MG63 (cell line): ENCODE data around the gene SLC4A1. TPM values are rescaled to one million over a fixed set of nuclear protein-coding genes. Genes with fewer than 3 reads are reported as not detected.

Experiments used
- DNase-seq: peaks from one replicate; pipeline ENCODE4 v3.0.0-alpha.2; 2020
- H3K27me3 ChIP-seq: fragments of 250-450 bp; sonication (Bioruptor Pico); 2 replicates; pipeline ENCODE4 v1.5.1; 2020; ENCODE audit warnings: mild to moderate bottlenecking, moderate library complexity
- H3K36me3 ChIP-seq: fragments of 250-450 bp; sonication (Bioruptor Pico); 2 replicates; pipeline ENCODE4 v1.5.1; 2020; ENCODE audit warnings: mild to moderate bottlenecking, moderate library complexity
- H3K4me3 ChIP-seq: fragments of 250-450 bp; sonication (Bioruptor Pico); 2 replicates; pipeline ENCODE4 v1.5.1; 2020; ENCODE audit warnings: mild to moderate bottlenecking, moderate library complexity
- H3K9me3 ChIP-seq: fragments of 250-450 bp; sonication (Bioruptor Pico); 2 replicates; pipeline ENCODE4 v1.5.1; 2020; ENCODE audit warnings: mild to moderate bottlenecking, moderate library complexity
- total RNA-seq: library from RNA; depleted of rRNA; stranded (reverse); fragments of >200 nt; shearing (Covaris generic); gene quantifications from 2 replicates; pipeline ENCODE4 v1.2.3, GENCODE V29; 2014; ENCODE audit warnings: low replicate concordance

SLC4A1 gene
- total RNA-seq, 1 experiment from 2014 or later, result not detected

DNA sequence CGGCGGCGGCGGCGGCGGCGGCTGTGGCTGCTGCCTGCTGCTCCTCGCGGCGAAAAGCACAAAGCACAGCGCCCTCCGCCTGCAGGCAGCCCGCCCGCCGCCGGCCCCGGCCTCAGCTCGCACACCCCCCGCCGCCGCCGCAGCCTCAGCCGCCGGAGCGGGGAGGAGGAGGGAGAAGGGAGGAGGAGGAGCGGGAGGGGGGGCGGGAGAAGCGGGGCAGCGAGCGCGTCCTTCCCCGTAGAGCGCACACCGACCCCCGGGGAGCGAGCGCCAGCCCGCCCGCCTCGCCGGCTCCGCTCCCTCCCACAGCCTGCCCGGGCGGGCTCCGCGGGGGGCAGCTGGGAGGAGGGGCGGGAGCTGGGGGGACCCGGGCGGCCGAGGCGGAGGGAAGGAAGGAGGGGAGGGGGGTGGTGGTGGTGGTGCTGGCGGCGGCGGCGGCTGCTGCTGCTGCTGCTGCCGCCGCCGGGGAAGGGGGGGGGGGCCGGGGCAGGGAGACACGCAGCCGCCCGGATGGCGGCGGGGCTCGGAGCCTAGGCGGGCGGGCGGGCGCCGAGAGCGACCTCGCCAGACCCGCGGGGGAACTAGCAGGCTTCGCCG is 48.2 kb downstream of the SLC4A1 start, which contains the start of gene UBTF:
UBTF (minus strand) TSS at position 60 of the 597 bp plus-strand sequence. CDS start 1,446 bp downstream, outside the sequence.
- Histone ChIP-seq H3K4me3 (peak within 1 kb of the TSS; percentile 90), H3K27me3 (no peaks in the 10 kb centered on the region), H3K9me3 (no peaks in the 10 kb centered on the region), H3K36me3 (peaks cover 35% of the 10 kb centered on the region)
- DNase-seq, result peak; percentile 90

DNA sequence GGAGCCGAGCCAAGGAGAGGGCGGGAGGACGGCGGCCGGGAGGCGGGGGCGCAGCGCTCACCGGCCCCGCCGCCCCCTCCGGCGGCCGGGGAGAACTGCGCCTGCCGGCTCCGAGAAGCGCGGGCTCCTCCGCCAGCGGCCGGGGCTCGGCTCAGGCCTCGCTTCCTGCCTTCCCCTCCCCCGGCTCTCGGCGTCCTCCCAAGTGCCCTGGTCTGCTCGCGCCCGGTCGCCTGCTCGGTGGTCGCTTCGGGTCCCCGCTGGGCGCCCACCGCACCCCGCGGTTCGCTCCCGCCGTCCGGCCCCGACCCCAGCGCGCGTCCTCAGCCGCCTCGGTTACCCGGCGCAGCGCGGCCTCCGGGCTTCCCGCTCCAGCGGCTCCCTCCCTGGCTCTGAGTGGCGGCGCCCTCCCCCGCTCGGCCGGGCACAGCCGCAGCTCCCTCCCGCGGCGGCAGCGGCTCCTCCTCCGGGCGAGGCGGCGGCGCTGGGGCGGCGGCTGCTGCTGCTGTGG is 48.8 kb downstream of the SLC4A1 start:
- DNase-seq, result no peak
- H3K4me3 ChIP-seq, result peak overlapping the region; percentile 90
- H3K9me3 ChIP-seq, result no peaks in the 10 kb centered on the region
- no peaks in the 10 kb centered on the region for H3K27me3 ChIP-seq
- peaks cover 41% of the 10 kb centered on the region for H3K36me3 ChIP-seq

GRCh38 chr17:44218344-44219107 is 49.4 kb downstream of the SLC4A1 start:
- H3K4me3 ChIP-seq, result peak overlapping the region; percentile 90
- no peaks in the 10 kb centered on the region for H3K9me3 ChIP-seq
- H3K36me3 ChIP-seq, result peaks cover 47% of the 10 kb centered on the region
- peak; percentile 88 for DNase-seq
- no peaks in the 10 kb centered on the region for H3K27me3 ChIP-seq

- H3K9me3 ChIP-seq, result no peaks in the 10 kb centered on the region
- H3K4me3 ChIP-seq, result peak overlapping the region; percentile 90
- H3K27me3 ChIP-seq, result no peaks in the 10 kb centered on the region
- peaks cover 54% of the 10 kb centered on the region for H3K36me3 ChIP-seq
- no peak for DNase-seq
These were observed 50.1 kb downstream of the SLC4A1 start for GRCh38 chr17:44217738-44218343.

- Histone ChIP-seq H3K9me3 (no peaks in the 10 kb centered on the region), H3K4me3 (no peak overlapping the region), H3K27me3 (no peaks in the 10 kb centered on the region), H3K36me3 (peaks cover 61% of the 10 kb centered on the region)
- no peak for DNase-seq
These were observed 51.2 kb downstream of the SLC4A1 start for GRCh38 chr17:44216694-44217093.

DNA sequence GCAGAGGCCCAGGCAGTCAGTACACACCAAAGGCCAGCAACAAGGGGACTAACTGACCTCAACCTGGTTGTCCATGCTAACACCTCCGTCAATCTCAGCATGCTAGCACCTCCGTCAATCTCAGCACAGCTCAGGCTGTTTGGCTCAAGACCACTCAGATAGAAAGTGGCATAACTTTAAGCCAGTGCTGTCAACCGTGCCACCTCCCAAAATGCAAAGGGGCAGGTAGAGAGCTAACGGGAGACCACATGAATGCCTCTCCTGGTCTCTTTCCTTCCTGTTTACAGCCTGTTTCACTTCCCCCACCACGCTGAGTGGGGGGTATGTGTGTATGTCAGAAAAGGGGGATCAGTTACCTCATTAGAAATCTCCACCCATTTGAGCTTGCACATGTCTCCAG is 51.8 kb downstream of the SLC4A1 start:
- Histone ChIP-seq H3K27me3 (no peaks in the 10 kb centered on the region), H3K4me3 (no peak overlapping the region), H3K36me3 (peaks cover 66% of the 10 kb centered on the region), H3K9me3 (no peaks in the 10 kb centered on the region)
- no peak for DNase-seq

- Histone ChIP-seq H3K9me3 (no peaks in the 10 kb centered on the region), H3K4me3 (no peak overlapping the region), H3K27me3 (no peaks in the 10 kb centered on the region), H3K36me3 (peaks cover 75% of the 10 kb centered on the region)
- no peak for DNase-seq
These were observed 53.0 kb downstream of the SLC4A1 start for GRCh38 chr17:44214896-44215295.

- H3K4me3 ChIP-seq, result no peak overlapping the region
- peaks cover 82% of the 10 kb centered on the region for H3K36me3 ChIP-seq
- no peaks in the 10 kb centered on the region for H3K27me3 ChIP-seq
- DNase-seq, result no peak
- H3K9me3 ChIP-seq, result no peaks in the 10 kb centered on the region
These were observed 53.8 kb downstream of the SLC4A1 start for GRCh38 chr17:44214230-44214494.

- Histone ChIP-seq H3K36me3 (peaks cover 88% of the 10 kb centered on the region), H3K9me3 (no peaks in the 10 kb centered on the region), H3K27me3 (no peaks in the 10 kb centered on the region), H3K4me3 (no peak overlapping the region)
- no peak for DNase-seq
These were observed 54.3 kb downstream of the SLC4A1 start for GRCh38 chr17:44213403-44214229.

- no peaks in the 10 kb centered on the region for H3K9me3 ChIP-seq
- peaks cover 90% of the 10 kb centered on the region for H3K36me3 ChIP-seq
- H3K4me3 ChIP-seq, result no peak overlapping the region
- DNase-seq, result no peak
- no peaks in the 10 kb centered on the region for H3K27me3 ChIP-seq
These were observed 55.2 kb downstream of the SLC4A1 start for GRCh38 chr17:44212507-44213402.

DNA sequence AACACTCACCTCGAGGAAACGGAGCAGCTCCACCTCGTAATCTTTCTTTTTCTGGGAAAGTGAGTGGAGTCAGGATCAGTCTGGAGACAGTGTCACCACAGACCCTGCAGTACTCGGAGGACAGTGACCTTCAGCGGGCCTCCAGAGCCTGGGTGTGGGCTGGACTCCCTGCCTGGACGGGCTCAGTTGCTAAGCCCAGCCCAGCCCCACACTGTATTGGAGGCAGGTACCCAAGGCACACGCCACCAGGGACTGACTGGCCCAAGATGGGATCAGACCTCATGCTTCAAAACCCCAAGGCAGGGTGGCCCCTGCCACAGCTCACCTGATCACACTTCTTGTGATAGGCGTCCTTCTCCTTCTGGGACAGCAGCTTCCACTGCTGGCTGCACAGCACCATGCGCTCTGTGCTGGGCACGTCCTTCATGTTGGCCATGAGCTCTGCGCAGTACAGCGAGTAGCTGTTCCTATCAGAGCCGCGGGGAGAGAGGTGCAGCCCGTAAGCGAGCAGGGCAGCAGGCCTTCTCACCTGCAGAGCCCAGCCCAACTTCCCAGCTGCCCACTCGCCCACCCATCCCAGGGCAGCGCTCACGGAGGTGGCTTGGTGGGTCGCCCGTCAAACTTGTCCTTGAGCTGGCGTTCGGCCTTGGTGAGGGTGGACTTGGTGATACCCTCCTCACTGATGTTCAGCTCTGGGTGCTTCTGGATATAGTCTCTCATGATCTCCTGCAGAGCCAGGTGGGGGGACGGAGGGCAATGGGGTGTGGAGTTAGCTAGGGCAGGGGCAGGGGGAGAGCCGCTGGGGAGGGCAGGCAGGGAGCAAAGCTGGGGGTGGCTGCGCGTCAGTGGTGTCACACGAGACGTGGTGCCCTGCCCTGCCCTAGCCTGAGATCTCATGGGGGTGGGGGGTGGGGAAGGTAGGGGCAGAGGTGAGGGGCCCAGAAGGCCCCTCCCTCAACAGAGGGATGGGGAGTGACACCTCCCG is 56.4 kb downstream of the SLC4A1 start:
- DNase-seq, result no peak
- H3K4me3 ChIP-seq, result no peak overlapping the region
- H3K27me3 ChIP-seq, result no peaks in the 10 kb centered on the region
- peaks cover 88% of the 10 kb centered on the region for H3K36me3 ChIP-seq
- no peaks in the 10 kb centered on the region for H3K9me3 ChIP-seq

DNA sequence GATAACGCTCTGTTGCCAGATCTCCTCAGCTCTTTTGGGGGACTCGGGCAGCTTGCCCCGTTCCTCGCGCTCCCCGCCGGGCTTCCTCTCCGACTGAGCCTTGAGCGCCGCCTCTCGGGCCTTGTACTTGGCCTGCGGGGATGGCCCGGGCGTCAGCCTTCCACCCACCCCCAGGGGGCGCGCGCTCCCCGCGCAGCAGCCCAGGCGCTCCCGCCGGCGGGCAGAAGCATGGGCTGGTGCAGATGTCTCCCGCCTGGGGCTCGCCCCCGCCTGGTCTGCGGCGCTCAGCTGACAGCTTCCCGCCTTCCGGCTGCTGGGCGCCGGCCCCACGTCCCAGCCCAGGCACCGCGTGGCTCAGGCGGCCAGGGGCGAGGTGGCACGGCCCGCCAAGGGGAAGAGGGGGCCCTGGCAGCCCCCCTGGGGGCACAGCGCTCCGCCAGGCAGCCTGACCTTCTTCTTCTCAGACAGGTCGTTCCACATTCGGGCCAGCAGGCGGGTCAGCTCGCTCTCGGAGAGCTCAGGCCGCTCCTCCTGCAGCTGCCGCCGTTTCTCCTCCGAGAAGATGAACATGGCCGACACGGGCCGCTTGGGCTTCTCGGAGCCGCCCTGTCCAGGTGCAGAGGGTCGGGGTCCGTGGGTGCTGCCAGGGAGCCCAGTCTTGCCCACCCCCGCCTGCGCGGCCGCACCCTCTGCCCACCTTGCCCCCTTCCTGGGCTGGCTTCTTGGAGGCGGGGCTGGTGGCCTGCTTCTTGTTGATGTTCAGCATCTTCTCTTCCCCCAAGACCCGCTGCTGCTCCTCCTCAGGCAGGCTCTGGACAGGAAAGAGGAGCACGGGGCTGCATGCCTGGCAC is 57.4 kb downstream of the SLC4A1 start:
- DNase-seq, result no peak
- Histone ChIP-seq H3K9me3 (no peaks in the 10 kb centered on the region), H3K36me3 (peaks cover 78% of the 10 kb centered on the region), H3K4me3 (no peak overlapping the region), H3K27me3 (no peaks in the 10 kb centered on the region)

- no peak for DNase-seq
- Histone ChIP-seq H3K9me3 (no peaks in the 10 kb centered on the region), H3K4me3 (no peak overlapping the region), H3K27me3 (no peaks in the 10 kb centered on the region), H3K36me3 (peaks cover 71% of the 10 kb centered on the region)
These were observed 58.1 kb downstream of the SLC4A1 start for GRCh38 chr17:44209786-44210341.

- Histone ChIP-seq H3K36me3 (peaks cover 50% of the 10 kb centered on the region), H3K27me3 (no peaks in the 10 kb centered on the region), H3K4me3 (no peak overlapping the region), H3K9me3 (no peaks in the 10 kb centered on the region)
- no peak for DNase-seq
These were observed 60.2 kb downstream of the SLC4A1 start for GRCh38 chr17:44207743-44208142.
